Right ventricle myocardium inferior (tissue), 1 donor: ENCODE results near the gene PDGFRB. TPM values are rescaled to one million over a fixed set of nuclear protein-coding genes. Genes with fewer than 3 reads are reported as not detected.

Experiments
- ATAC-seq: fragments of 200-7000 bp; cut with Tn5 transposase; one replicate; pipeline ENCODE4 v1.9.1; 2020; ENCODE audit warnings: mild to moderate bottlenecking, moderate library complexity
- DNase-seq: peaks from one replicate; pipeline ENCODE4 v3.0.0; 2021; ENCODE audit errors: missing footprints
- intact Hi-C: fragments of 100-400 bp; cut with DNase I; formaldehyde crosslinking; loops from one replicate; pipeline ENCODE4 v1.11.0; 2022
- total RNA-seq: library from RNA; stranded (reverse); fragmentation: NEBNext Ultra II Directional; extraction: Animal tissue kit (Norgen Biotek cat#: 25700); gene quantifications from one replicate; pipeline ENCODE4 v1.2.1, GENCODE V29; 2021
- donor health status: DM: no; HTN: yes; CAD: no; lungs with severe emphysema.

Gene PDGFRB
- total RNA-seq, 1 donor from 2014 or later: 57.2 TPM

GRCh38 chr5:150067405-150067960 lies 88.2 kb downstream of the PDGFRB start:
- ATAC-seq (no peak), DNase-seq (no peak)
- intact Hi-C loops: no loop called here

GRCh38 chr5:150066901-150067396 lies 88.7 kb downstream of the PDGFRB start:
- no peak for ATAC-seq
- DNase-seq: no peak
- intact Hi-C loops: no loop called here

DNA sequence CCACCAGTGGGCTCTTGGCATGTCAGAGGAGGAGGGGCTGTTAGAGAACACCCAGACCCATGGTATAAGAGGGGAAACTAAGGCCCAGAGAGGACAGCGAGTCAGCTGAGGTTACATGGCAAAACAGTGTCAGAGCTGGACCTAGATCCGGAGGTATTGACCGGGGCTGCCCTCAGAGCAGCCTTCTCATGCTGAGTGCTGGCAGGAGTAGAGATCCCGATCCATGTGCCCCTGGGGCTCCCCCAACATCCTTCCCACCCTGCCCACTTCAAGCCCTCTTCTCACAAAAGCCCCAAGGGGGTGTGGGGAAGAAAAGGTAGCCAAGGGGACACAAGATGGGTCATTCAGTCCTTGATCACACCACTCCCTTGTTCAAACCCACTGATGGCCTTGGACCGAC lies 89.2 kb downstream of the PDGFRB start:
- ATAC-seq (no peak), DNase-seq (no peak)
- intact Hi-C loops: no loop called here

DNA sequence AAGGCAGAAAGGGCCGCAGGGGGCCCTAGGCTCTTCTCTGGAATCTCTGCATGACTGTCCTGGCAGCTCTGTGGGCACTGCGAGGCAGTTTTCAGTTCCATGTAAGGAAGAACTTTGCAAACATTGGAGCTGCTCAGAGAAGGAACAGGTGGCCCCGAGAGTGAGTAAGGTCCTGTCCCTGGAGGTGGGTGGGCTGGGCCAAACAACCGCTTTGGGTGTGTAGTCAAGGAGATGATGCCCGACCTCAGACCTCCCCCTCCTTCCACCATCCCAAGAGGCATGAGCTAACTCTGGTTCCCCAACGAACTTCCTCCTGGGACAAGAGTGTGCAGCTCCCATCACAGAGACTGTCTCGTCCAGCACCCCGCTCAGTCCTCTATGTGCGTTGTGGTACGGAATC lies 89.8 kb downstream of the PDGFRB start:
- no peak for DNase-seq
- peak; percentile 46 for ATAC-seq
- intact Hi-C loops: no loop called here

DNA sequence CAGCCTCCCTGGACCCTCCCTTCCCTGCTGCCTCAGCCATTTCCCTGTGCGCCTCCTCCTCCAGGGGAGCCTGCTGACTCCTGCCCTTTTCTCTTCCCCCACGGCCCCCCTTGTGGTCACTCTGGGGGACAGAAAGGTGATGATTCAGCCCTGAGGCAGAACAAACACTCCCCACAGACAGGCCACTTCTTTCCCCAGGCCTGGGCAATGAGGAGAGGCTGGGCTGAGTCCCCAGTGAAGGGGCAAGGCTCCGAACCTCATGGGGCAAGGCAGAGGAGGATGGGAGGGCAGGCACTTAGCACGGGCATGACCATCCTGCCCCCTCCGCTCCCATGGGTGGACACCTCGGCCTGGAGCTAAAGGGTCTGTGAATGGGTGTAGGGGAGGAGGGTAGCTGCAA lies 90.3 kb downstream of the PDGFRB start:
- DNase-seq (peak; percentile 79), ATAC-seq (peak; percentile 71)
- intact Hi-C loops: no loop called here

DNA sequence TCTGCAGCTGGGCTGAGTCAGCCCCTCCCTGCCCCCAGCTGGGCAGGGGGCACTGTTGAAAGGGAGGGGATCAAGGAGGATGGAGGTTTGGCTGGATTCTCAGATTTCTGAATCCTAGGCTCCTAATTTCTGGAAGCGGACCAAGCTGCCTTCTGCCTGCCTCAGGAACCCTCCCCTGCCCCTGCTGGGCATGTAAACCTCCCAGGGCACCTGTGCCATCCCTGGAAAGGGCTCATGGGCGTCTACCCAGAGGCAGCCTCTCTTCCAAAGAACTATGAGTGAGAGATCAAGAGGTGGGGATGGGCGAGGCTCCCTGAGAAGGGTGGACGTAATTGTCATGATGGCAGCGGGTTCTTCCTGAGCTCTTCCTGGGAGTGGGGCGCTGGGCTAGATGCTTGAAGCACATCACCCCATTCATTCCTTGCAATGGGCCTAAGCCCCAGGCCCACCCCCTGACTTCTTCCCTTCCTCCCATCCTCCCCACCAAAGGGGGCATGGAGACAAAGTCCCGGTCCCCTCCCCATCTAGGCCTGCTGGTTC lies 90.9 kb downstream of the PDGFRB start:
- DNase-seq: no peak
- ATAC-seq: no peak
- intact Hi-C loops: no loop called here

Other genes with a start within 250 kb of the PDGFRB start
- gene PDE6A, start 211.1 kb downstream of the PDGFRB start, total RNA-seq: 0.05 TPM
- gene SLC26A2, start 195.1 kb downstream of the PDGFRB start, total RNA-seq: 4.3 TPM
- 2.4 TPM for gene TIGD6, start 155.2 kb downstream of the PDGFRB start, total RNA-seq
- gene HMGXB3, start 155.1 kb downstream of the PDGFRB start, total RNA-seq: 14.6 TPM
- 21.9 TPM for gene CSF1R, start 69.3 kb downstream of the PDGFRB start, total RNA-seq
- not detected for gene CDX1, start 10.9 kb upstream of the PDGFRB start, total RNA-seq
- not detected for gene SLC6A7, start 34.2 kb upstream of the PDGFRB start, total RNA-seq
- gene CAMK2A, start 133.9 kb upstream of the PDGFRB start, total RNA-seq: 17.0 TPM
- gene ARSI, start 147.1 kb upstream of the PDGFRB start, total RNA-seq: 0.65 TPM
- 17.8 TPM for gene TCOF1, start 201.9 kb upstream of the PDGFRB start, total RNA-seq